Measurements from ENCODE around the gene EYA2.

The EYA2 gene

DNA sequence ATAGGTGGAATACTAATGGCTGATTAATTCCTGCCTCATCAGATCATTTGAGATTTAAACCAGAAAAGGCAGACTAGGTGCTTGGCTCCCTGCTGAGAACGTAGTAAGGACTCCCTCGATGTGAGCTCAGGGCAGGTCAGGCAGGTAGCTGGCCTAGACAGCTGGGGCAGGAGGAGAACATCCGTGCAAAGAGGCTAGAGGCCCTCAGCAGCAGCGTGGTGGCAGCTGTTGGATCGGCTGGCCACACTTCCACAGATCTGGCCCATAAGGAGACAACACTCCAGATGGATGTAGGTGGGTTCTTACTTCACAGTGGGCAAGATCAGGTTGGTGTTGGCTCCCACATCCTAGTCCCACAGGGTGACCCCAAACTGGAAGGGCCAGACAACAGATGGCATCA is 38.5 kb downstream of the EYA2 start:
- no peak for DNase-seq

GRCh38 chr20:46934746-46935287 is 40.2 kb downstream of the EYA2 start:
- no peak for DNase-seq

DNA sequence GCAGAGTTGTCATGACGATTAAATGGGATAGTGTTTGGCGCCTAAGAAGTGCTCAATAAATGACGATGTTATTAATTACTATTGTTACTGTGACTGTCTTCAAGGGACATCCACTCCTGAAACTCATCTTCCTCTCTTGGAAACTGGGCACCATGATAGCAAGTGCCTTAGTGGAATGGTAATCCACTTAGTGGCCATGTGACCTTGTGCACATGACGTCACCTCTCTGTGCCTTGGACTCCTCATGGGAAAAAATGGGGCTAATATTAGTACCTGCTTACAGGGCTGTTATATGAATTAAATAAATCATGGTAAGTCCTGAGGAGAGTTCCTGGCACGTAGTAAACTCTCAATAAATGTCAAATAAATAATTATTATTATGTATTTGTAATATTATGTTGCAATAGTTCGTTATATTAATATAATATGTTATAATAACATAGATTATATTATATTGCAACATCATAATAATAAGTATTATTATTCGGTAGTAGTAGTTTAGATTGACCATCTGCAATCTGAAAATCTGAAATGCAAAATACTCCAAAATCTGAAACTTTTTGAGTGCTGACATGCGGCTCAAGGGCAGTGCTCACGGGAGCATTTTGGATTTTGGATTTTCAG is 40.9 kb downstream of the EYA2 start:
- no peak for DNase-seq

GRCh38 chr20:46936415-46937156 is 41.9 kb downstream of the EYA2 start:
- no peak for DNase-seq

DNA sequence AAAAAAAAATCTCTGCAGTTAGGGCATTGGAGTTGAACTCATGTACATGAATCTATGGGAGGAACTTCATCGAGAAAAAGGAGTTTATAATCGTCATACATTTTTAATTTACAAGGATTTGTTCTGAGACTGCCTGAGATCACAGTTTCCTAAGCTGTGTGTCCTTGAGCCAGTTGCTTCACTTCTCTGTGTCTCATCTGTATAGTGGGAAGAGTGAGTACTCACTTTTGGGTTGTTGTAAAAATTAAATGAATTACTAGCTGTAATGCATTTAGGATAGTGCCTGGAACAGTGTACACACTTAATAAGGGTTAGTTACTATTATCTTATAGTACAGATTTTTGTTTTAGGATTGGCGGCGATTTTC is 42.5 kb downstream of the EYA2 start:
- no peak for DNase-seq

DNA sequence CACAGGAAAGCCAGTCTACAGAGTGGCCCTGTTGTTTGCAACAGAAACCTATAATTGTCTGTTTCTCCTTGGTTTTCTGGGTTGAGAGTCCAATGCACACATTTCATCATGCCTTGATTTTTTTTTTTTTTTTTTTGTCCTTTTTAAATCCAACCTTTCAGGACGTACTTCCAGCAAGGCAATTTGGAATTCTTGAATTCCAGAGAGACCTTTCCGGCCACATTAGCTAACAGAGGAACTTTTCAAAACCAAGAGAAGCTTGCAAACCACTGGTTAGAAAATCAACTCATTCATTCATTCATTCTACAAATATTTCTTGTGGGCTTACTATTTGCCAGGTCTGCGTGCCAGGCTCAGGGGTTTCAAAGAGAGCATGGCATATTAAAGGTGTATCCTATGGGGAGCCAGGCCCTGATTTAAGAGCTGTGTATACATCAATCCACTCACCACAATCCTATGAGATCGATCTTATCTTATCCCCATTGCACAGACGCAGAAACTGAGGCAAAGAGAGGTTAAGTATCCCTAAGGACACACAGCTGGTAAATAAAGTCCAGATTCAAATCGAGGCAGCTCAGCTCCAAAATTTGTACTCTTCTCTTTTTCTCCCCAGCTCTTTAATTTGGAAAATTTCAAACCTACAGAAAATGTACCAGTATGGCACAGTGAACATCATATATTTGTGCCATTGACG is 43.0 kb downstream of the EYA2 start:
- no peak for DNase-seq

GRCh38 chr20:46938434-46938833 is 43.8 kb downstream of the EYA2 start:
- DNase-seq, result no peak

DNA sequence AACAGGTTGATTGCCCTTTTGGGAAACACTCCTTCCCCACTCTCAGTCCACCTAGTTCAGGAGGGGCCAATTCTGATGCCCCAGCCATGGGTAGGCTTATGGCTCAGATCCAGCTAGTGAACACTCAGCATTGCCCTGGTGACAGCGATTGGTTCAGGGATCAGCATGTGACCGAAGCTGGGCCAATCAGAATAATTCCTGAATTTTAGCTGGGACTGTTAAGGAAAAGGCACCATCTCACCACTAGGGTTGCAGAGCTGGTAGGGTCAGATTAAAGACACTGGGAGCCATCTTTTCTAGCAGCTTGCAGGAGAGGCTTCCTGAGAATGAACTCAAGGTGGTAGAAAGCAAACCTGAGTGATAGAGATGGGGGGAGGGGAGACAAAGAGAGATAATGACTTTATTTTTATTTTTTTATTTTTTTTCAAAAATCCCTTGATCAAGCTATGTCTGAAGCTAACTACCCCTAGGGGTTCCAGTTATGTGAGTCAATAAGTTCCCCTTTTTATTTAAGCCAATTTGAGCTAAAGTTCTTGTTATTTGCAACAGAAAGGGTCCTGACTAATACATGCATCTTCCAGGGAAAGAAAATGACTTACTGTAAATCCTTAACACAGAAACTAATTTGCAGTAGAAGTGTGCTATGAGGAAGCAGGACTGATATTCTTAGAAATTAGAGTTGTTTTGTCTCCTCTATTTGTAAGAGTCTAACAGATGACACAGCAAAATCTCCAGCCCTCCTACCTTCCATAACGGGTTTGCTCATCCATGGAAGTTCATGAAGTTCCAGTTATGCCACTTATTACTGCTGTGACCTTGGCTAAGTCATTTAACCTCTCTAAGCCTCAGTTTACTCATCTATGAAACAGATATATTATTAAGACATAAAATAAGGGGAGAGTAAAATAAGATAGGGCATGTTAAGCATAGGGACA is 44.7 kb downstream of the EYA2 start:
- peak; percentile 17 for DNase-seq

DNA sequence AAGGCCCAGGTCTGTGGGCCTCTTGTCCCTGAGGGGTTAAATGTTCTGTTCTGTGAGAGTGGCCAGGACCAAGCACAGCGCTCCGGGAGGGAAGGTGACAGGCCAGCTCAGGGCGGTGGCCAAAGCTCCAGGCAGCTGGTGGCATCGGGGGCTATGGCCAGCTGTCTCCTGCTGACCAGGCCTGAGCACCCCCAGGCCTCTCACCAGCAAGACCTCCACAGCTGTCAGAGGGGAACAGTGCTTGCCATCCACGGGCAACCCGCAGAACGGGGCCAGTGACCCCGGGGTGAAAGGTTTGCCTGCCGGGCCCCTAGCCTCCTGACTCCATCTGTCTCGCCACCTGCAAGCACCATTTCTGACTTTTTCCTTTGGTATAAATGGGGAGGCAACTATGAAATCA is 46.0 kb downstream of the EYA2 start:
- no peak for DNase-seq

DNA sequence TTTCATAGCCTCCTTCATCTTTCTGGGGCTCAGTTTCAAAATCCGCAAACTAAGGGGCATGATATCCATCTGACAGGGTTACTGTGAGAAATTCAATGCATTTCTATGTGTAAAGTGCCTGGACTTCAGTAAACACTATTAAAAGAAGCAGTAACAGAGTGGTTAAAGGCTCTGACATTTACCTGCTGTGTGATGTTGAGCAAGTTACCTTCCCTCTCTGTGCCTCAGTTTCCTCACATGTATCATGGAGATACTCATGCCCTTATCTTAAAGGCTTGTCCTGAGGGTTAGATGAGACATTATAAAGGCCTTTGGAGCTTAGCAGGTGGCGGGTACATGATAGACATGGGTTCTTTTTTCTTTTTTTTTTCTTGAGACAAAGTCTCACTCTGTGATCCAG is 46.8 kb downstream of the EYA2 start:
- no peak for DNase-seq

GRCh38 chr20:46943861-46944591 is 49.4 kb downstream of the EYA2 start:
- DNase-seq, result no peak

DNA sequence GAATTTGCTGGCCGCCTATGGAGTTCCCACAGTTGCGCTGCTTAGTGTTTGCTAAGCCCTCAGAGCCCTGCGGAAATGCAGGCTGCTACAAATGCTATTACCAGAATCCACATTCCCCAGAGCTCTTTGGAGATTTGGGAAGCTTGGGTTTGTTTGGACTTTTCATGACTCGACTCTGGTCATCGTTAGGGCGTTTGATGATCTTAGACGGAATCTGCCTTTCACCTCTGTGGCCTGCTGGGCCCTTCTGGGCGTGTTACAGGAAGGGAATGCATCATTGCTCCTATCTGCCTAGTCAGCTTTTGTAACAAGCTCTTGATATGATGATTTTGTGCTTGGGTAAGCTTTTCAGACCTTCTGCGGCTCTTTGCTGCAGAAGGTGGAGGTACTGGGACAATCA is 50.8 kb downstream of the EYA2 start:
- DNase-seq, result no peak

DNA sequence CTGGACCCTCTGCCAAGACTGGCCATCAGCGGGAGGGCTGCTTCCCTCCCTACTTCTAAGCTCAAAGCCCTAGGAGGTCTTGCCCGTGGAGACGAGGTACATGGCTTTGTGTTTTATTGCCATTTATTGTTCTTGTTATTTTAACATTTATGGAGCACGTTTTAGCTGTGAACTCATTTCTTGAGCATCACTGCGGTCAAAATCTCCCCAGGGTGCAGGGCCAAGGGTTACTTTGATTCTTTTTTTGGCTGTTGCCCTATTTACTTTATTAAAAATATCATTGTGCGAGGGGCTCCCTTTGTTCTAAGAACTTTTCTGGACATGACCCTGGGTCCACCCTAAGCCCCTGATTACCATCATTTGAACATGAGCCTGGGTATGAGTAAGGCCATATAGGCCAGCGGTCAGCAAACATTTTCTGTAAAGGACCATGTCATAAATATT is 51.6 kb downstream of the EYA2 start:
- DNase-seq, result no peak

- no peak for DNase-seq
Observed at GRCh38 chr20:46946796-46947195, 52.2 kb downstream of the EYA2 start.

DNA sequence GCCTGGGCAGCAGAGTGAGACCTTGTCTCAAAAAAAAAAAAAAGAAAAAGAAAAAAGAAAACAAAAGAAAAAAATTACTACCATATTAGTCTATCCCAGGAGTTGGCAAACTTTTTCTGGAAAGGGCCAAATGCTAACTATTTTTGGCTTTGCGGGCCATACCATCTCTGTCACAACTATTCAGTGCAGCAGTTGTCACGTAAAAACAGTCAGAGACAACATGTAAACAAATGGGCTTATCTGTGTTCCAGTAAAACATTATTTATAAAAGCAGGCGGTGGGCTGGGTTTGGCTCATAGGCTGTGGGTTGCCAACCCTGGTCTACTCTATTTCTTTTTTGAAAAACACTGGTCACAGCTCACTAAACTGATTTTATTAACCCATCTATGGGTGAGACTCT is 53.4 kb downstream of the EYA2 start:
- no peak for DNase-seq

DNA sequence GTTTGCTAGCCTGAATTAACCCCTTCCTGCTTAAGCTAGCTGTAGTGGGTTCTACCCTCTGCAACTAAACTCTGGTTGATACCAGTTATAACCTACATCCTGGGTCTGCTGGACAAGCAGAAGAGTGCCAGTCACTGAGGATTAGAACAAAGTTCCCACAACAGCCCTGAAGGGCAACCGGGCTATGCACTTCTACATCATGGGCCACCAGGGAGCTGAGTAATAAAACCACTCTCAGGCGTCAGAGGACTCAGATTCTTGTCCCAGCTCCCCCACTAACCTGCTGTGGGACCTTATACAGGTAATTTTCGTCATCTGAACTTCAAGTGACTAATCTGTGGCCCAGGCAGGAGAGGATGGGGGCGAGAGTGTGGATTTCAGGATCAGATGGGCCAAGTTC is 56.8 kb downstream of the EYA2 start:
- DNase-seq, result peak; percentile 7

DNA sequence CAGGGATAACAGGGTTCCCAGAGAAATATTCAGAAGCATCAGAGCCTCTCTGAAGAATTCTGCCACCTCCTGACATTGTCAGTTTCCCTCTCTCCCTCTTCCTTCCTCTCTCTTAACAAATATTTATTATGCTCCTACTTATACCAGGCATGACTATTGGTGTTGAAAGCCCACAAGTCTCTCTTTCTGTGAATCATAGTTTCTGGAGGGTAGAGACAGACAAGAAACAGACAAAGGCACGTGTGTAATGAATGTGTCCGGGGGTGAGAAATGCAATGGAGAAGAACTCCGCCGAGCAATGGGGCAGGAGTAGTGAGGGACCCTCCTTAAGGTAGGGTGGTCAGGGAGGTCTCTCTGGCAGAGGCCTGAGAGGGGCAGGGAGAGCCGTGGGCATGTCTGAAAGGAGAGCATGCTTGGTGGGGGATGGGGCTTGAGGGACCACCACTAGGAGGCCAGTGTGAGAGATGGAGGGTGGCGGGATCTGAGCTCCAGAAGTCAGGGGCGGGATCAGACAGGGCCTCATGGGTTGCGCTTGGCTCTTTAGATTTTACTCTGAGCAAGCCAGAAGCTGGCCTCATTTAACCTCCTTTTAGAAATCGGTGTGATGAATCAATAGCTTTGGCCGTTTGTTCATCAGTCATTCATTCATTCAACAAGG is 57.3 kb downstream of the EYA2 start:
- DNase-seq, result no peak

DNA sequence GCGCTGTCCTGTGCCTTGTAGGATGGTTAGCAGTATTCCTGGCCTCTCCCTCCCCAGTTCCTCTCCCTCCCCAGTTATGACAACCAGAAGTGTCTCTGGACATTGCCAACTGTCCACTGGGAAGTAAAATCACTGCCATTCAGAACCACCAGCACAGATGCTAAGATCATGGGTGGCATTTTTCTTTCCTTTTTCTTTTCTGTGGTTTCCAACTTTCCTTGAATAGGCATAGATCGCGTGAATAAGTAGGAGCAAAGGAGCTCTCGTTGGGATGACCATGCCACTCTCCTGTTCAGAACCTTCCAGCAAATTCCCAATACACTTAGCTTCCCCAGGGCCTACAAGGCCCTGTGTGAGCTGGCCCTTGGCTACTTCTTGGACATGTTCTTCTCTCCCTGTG is 59.0 kb downstream of the EYA2 start:
- DNase-seq, result no peak

DNA sequence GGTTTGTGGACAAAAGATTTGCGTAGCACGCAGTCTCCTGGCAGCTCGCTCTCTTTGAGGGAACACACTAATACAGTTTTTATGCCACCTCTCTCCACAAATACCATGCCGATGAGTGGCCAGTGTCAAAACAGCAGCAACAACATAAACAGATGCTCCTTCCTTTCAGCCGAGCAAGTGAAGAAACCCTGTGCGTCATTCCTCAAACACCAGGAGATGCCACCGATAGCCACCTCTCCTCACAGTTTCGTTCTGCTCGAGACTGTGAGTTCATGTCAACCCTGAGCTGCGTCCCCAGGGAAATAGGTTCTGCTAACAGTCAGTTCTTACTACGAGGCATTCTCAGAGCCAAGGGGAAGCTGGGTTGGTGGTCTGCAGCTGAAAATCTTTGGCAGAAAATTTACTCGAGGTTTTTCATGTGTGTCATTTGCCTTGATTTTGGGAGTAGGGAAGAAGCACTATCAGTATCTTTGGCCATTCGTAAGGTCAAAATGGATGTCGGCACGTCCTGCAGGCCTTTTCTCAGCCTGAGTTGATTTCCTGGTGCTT is 59.9 kb downstream of the EYA2 start:
- DNase-seq, result no peak

DNA sequence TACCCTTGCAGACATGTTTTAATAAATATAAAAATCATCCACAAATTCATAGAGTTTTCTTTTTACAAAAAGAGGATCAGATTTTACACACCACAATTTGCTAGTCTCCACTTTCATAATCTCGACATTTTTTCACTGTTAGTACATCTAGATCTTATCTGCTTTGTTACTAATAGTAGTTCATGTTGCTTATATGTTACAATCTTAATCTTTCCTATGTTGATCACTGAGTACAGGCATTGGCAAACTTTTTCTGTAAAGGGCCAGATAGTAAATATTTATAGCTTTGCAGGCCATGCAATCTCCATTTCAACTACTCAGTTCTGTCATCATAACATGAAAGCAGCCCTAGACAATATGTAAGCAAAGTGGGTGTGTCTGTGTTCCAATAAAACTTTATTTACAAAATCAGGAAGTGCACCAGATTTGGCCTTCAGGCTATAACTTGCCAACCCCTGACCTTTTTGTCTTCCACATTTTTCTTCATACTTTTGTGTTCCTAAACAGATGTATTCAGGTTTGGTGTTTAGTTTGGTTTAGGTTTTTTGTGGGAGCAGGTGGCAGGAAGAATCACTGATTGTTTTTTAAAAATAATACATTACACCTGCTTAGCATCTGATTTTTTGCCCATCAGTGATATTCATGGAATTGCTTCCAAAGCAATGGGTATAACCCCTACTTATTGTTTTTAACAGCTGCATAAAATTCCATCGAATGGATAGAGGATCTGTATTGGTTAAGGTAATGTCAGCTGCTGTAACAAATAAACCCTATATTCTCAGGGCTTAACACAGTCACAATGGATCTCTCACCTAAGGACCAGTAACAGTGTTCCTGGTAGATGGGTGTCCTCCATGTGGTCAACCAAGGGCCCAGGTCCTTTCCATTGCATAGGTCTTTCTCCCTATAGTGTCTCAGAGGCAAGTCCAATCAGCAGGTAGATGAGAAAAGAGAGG is 61.2 kb downstream of the EYA2 start:
- no peak for DNase-seq

All from activated CD4-positive, alpha-beta T cell treated with anti-CD3 and anti-CD28 coated beads, Interleukin-2, Interleukin-6, amounts not matched to agents 100 ng/mL and 50 ng/mL, durations not matched to agents 16 hours and 8 hours (primary cell).